ENCODE measurements around the gene FBN2.
A peak's percentile ranks its signal among the peaks of the same experiment; 100 is the strongest.

Gene FBN2

DNA sequence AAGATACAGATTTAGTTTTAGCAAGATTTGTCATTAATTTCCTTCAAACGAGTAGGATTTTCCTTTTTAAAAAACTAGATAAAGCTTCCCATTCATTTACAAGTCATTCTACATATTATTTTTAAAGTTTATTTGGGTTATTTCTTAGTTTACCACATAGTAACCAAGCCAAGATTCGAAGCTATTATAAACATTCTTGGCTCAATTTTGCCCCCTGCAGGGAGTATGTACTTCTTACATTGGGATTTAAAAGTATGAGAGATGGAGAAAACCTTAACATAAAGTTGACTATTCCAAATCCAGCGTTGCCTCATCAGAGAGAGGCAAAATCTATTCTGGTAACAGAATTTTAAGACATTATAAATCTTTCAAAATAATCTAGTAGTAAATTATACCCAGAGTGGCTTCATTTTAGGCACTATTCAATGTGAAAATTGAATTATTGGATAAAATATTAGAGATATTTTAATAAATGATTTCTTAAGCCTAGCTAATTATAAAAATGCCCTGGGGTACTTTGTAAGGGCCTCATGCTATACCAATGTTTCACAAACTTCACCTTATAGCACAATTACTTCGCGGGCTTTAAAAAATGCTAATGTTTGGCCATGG is 39.1 kb downstream of the FBN2 start:
- TF ChIP-seq, protein P1, sequence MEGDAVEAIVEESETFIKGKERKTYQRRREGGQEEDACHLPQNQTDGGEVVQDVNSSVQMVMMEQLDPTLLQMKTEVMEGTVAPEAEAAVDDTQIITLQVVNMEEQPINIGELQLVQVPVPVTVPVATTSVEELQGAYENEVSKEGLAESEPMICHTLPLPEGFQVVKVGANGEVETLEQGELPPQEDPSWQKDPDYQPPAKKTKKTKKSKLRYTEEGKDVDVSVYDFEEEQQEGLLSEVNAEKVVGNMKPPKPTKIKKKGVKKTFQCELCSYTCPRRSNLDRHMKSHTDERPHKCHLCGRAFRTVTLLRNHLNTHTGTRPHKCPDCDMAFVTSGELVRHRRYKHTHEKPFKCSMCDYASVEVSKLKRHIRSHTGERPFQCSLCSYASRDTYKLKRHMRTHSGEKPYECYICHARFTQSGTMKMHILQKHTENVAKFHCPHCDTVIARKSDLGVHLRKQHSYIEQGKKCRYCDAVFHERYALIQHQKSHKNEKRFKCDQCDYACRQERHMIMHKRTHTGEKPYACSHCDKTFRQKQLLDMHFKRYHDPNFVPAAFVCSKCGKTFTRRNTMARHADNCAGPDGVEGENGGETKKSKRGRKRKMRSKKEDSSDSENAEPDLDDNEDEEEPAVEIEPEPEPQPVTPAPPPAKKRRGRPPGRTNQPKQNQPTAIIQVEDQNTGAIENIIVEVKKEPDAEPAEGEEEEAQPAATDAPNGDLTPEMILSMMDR (IDR thresholded peaks at IDR 0.05; ENCODE audit: low read depth, low read length), result no peak
- no peak overlapping the region for H3K27ac ChIP-seq
- peak; percentile 11 for DNase-seq

DNA sequence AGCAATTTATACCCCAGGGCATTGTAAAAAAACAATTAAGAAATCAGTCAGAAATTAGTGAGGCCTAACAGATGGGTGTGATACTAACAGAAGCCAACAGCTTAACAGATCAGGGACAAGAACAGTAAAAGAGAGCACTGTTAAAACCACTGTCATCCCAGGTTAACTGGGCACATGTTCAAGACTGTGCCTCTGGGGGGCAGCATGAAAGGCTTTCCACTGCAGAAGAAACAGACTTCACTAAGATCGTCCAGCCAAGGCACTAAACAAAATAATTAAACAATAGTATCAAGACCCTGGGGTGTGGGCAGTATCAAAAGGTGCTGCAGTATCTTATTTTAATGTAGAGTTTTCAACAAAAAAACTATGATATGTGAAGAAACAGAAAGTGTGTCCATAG is 43.5 kb downstream of the FBN2 start:
- no peaks in the 10 kb centered on the region for H3K36me3 ChIP-seq
- DNase-seq, result peak; percentile 45
- no peaks in the 10 kb centered on the region for H3K27me3 ChIP-seq (ENCODE audit: insufficient read depth, low read depth, severe bottlenecking)
- H3K27ac ChIP-seq, result no peak overlapping the region
- TF ChIP-seq, protein P1 (IDR thresholded peaks at IDR 0.05; ENCODE audit: low read depth, low read length), result peak; percentile 50
- no peaks in the 10 kb centered on the region for H3K9me3 ChIP-seq (ENCODE audit: severe bottlenecking)
- H3K4me3 ChIP-seq (ENCODE audit: low read depth, low read length), result no peak overlapping the region

More for the DNA sequence above, 39.1 kb downstream of the FBN2 start:
- Histone ChIP-seq H3K9me3 (ENCODE audit: severe bottlenecking) (peaks cover 2% of the 10 kb centered on the region), H3K4me3 (ENCODE audit: low read depth, low read length) (no peak overlapping the region), H3K27me3 (ENCODE audit: insufficient read depth, low read depth, severe bottlenecking) (no peaks in the 10 kb centered on the region), H3K36me3 (no peaks in the 10 kb centered on the region)

DNA sequence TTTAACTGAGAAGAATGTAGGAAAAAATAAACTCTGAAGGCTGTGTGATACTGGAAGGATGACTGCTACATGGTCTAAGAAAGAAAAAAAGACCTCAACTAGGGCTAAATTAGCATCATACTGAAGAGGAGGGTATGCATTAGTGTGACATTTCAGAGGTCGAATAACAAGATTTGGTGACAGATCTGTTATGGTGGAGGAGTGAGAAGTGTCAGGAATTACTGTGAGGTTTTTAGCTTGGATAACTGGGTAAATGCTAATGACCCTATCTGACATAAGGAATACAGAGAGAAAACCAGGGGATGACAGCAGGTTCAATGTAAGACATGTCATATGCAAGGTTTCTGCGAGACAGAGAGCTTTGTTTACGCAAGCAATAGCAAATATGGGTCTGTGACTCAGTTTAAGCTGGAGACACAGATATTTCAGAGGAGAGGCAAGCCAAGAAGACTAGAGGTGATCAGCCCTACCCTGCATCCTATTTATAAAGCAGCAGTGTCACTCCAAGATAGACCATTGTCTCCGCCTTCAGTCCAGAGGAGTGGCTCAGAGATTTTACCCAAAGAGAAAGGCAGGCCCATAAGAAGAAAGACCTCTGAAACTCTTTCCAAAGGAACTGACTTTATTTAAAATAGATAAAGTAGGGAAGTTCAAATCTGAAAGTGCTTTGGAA is 44.3 kb downstream of the FBN2 start:
- no peaks in the 10 kb centered on the region for H3K9me3 ChIP-seq (ENCODE audit: severe bottlenecking)
- no peaks in the 10 kb centered on the region for H3K27me3 ChIP-seq (ENCODE audit: insufficient read depth, low read depth, severe bottlenecking)
- DNase-seq, result no peak
- TF ChIP-seq, protein P1 (IDR thresholded peaks at IDR 0.05; ENCODE audit: low read depth, low read length), result no peak
- H3K27ac ChIP-seq, result no peak overlapping the region
- H3K4me3 ChIP-seq (ENCODE audit: low read depth, low read length), result no peak overlapping the region
- no peaks in the 10 kb centered on the region for H3K36me3 ChIP-seq

DNA sequence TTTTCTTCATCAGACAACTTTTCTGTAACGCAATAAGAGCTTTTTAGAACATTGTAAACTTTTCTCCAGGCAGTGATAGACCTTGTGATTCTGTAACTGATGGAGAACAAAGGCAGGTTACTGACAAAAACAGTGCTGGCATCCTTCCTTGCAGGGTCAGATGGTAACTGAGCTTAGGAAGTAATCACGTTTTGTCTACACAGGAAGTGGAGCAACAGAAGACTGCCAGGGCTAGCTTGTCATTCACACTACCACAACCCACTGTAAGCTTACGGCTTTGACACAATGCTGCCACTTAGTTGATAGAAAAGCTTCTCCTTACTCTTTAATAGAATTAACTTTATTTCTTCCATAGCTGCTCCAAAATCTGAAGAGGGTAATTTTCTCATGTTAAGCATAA is 46.8 kb downstream of the FBN2 start:
- no peaks in the 10 kb centered on the region for H3K9me3 ChIP-seq (ENCODE audit: severe bottlenecking)
- H3K36me3 ChIP-seq, result no peaks in the 10 kb centered on the region
- H3K27ac ChIP-seq, result no peak overlapping the region
- no peak for DNase-seq
- H3K27me3 ChIP-seq (ENCODE audit: insufficient read depth, low read depth, severe bottlenecking), result no peaks in the 10 kb centered on the region
- no peak overlapping the region for H3K4me3 ChIP-seq (ENCODE audit: low read depth, low read length)
- TF ChIP-seq, protein P1 (IDR thresholded peaks at IDR 0.05; ENCODE audit: low read depth, low read length), result no peak

DNA sequence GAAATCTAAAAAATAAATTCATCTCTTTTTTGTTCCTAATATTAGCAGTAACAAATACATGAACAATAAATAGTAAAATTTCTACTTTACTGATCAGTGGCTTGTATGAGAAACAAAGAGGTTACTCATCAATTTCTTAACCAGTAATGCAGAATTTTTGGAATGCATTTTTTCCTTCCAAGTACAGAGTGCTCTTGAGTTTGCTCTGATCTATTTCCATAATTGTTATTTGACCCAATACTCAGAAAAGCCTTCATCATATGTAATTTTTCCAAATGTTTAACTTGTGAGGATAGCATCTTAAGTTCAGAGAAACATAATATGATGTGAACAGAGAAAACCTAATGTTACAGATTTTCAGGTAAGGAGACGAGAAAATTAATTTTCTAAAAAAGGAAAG is 47.3 kb downstream of the FBN2 start:
- TF ChIP-seq, protein P1 (IDR thresholded peaks at IDR 0.05; ENCODE audit: low read depth, low read length), result no peak
- H3K36me3 ChIP-seq, result no peaks in the 10 kb centered on the region
- H3K27ac ChIP-seq, result no peak overlapping the region
- H3K4me3 ChIP-seq (ENCODE audit: low read depth, low read length), result no peak overlapping the region
- no peaks in the 10 kb centered on the region for H3K9me3 ChIP-seq (ENCODE audit: severe bottlenecking)
- DNase-seq, result no peak
- no peaks in the 10 kb centered on the region for H3K27me3 ChIP-seq (ENCODE audit: insufficient read depth, low read depth, severe bottlenecking)

Data from WERI-Rb-1 (cell line).